ENCODE results near the gene MYO9A.

Gene MYO9A

DNA sequence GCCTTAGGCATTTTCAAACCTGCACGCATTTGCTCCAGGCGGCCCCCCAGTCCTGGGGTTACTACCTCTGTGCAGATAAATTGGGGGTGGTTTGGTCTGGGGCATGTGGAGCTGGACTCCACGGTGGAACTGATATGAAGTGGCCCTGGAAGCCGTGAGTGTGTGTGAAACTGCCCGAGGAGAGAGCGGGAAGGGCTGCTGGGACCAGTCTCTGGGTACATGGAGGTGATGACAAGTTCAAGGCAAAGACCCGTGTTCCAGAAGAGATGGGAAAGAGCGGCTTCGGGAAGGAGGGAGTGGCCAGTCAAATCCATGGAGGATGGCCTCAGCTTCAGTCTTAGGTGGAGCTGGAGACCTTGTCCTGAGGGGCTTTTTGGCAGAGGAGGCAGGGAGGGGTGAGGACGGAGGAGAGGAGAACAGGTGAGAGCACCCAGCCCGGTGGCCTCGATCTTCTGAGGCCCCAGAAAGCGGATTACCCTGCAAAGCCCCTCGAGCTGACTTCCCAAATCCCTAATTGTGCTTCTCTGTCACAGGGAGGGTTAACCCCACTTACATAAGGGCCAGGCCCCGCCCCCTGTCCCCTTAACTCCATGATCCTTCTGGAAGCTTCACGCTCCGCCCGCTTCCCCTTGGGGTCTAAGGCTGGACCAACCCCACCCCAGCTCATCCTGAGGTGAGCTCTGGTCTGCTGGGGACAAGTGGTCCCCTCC lies 309.5 kb downstream of the MYO9A start:
- no peak for DNase-seq (ENCODE audit: low read depth)

- DNase-seq (ENCODE audit: low read depth) = peak; percentile 40
Observed at GRCh38 chr15:71807691-71808091, 310.3 kb downstream of the MYO9A start.

DNA sequence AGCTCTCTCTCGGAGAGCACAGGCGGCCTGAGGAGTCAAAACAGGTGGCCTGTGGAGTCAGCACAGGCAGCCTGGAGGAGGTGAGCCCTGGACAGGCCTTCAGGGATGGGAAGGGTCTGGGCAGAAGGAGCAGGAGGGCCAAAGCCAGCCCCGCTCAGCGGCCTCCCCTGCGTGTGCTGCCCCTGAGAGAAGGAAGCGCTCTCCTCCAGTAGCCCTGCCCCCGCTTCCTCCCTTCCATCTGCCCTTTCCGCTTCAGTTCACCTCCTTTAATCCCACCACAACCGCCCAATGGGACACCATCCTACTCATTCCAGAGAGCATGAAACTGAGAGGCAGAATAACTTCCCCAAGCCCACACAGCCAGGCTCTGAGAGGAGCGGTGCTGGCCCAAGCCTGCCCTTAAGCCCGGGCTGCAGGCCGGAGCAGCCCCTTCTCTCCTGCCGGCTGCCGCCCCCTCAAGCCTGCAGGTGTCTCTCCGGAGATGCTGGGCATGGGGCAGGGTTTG lies 310.8 kb downstream of the MYO9A start:
- peak; percentile 31 for DNase-seq (ENCODE audit: low read depth)

DNA sequence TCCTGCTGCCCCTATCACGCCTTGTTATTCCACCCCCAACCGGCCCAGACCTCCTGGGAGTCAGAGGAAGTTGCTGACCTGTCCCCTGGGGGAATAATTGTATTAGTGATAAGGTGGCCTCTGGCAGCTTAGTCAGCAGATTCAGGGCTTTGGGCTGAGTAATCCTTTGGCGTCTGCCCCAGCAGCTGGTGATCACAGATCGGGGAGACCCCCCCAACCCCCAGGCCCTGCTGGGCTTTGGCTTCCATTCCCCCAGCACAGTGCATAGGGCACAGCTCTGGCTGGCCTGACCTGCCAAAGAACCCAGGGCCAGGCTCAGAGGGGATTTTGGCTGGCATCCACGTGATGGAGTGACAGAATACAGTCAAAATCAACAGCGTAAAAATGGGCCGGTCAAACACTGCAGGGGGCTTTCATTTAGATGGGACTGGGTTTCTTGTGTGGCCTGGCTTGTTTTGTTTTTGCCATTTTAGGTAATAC lies 311.5 kb downstream of the MYO9A start:
- DNase-seq (ENCODE audit: low read depth) = peak; percentile 61

DNA sequence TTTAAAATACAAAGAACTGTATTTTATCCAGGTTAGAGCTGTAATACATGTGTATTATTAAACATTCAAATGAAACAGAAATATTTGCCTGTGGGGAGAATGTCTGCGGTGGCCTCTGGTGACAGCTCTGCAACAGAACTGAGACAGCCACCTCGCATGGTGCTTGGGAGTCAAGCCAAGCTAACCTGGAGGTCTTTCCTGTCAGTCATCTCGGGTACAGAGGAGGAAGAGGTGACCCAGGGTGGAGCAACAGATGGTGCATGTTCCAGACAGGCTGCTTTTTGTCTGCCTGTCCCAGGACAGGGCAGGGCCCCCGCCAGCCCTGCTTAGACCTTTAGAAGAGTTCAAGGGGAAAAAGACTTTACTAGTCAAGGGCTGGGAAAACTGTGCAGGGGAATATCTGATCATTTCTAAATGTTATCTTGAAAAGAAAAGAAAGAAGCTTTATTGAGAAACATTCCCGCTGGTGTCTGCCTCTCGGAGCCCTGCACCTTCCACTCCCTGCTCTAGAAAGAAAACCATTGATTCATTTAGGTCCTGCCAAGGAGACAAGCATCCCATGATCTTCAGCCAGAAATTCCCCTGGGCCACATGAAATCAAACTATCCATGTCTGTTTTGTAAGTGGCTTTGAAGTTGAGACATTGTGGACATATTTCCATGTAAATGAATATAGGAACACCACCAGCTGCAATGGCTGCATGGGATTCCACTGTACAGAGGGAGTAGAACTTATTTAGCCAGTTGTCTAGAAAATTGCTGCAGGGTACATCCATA lies 313.1 kb downstream of the MYO9A start:
- DNase-seq (ENCODE audit: low read depth) = no peak

GRCh38 chr15:71804226-71804625 lies 313.7 kb downstream of the MYO9A start:
- no peak for DNase-seq (ENCODE audit: low read depth)

GRCh38 chr15:71802770-71803169 lies 315.2 kb downstream of the MYO9A start:
- no peak for DNase-seq (ENCODE audit: low read depth)

- DNase-seq (ENCODE audit: low read depth) = no peak
Observed at GRCh38 chr15:71801935-71802655, 315.9 kb downstream of the MYO9A start.

DNA sequence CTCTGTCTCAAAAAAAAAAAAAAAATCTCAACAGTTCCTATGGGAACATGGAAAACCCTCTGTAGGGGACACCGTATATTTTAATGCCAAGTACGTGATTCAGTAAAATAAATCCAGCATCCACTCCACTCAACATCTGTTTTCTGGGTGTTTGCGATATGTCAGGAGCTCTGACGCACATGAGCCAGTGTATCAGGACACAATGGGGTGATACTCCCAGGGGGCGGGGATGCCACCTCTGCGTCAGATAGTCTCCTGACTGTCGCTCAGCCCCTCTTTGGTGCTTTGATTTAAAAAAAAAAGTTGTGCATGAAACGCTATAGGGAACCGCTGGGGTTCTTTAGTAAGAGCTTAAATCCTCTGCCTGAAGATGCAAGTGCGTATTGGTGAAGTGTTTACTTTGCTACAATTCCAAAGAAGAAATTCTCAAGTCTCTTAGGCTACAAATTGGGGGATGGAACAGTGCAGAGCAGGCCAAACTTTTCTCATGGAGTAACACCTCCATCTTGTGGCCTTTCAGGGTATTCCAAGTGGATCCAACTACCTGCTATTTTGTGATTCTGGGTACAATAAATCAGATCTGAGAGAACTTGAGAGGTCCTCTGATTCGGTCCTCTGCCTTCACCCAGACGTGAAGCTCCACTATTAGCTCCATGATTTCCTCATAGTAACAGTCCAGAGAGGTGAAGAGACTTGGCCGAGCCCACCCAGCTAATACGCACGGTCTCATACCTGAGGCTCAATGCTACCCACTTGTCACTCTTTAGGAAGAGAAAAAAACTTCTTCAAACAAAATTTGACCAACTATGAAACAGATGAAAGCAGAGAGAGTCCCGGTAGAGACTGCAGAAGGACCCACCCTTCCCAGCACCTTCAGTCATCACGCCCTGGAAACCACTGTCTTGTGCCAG lies 316.9 kb downstream of the MYO9A start:
- DNase-seq (ENCODE audit: low read depth) = peak; percentile 81

- DNase-seq (ENCODE audit: low read depth) = no peak
Observed at GRCh38 chr15:71800190-71800589, 317.8 kb downstream of the MYO9A start.

DNA sequence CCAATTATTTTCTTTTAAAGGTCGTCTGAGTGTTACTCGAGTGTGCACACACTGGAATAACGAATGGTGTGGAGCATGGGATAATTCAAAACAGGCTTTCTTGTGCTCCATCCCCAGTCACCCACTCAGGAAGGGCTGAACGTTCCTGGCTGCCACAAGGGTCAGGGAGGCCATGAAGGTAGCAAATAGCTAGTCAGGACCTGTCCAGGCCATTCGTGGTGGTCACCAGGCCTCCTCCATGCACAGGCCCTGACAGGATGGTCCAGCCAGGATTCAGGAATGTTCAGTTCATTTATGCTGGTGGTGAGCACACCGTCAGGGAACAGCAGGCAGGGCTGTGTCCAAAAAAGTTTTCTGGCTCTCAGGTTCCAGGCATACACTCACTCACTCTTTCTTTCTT lies 319.3 kb downstream of the MYO9A start:
- DNase-seq (ENCODE audit: low read depth) = no peak

- peak; percentile 59 for DNase-seq (ENCODE audit: low read depth)
Observed at GRCh38 chr15:71792521-71792920, 325.4 kb downstream of the MYO9A start.

DNA sequence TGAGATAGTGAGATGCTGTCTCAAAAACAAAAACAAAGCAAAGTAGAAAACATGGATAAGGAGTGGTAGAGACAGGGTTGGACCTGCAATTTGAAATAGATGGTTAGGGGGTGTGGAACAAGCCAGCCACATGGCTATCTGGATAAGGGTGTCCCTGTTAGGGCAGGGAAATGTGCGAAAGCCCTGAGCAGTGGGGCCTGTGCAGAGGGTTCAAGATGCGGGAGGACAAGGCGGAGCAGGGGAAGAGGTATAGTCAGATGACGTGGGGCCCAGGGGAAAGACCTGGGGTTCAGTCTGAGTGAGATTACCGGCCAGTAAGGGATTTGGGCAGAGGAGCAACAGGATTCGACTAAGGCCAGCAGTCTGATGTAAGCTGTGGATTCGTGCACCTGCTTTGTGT lies 326.0 kb downstream of the MYO9A start:
- no peak for DNase-seq (ENCODE audit: low read depth)

DNA sequence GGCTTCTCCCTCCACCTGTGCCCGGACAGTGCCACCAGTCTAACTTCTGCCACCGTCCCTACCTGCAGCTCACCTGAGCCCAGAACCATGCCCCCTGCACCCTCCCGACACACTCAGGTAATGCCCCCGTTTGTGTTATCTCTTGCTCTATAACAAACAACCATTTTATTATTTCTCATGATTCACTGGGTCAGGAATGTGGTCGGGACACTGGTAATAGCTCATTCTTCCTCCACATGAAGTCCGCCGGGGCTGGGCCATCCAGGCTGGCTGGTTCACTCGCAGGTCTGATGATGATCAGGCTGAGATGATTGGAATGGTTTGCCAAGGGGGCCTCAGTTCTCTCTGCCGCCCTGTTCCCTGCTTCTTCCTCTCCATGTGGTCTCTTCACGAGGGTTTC lies 327.9 kb downstream of the MYO9A start:
- DNase-seq (ENCODE audit: low read depth) = peak; percentile 65

DNA sequence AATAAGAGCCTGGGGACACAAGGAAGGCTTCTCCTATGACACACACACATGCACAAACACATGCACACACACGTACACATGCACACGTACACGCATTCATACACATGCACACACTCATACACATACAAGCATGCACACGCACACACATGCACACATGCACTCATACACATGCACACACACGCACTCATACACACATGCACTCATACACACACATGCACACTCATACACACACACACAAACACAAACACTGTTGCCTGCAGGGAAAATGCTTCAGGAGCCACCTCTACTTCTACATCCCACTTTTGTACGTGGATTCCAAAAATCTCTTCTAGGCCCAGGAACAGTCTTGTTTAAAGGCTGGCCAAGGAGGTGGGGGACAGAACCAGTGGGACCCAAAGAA lies 328.3 kb downstream of the MYO9A start:
- no peak for DNase-seq (ENCODE audit: low read depth)

DNA sequence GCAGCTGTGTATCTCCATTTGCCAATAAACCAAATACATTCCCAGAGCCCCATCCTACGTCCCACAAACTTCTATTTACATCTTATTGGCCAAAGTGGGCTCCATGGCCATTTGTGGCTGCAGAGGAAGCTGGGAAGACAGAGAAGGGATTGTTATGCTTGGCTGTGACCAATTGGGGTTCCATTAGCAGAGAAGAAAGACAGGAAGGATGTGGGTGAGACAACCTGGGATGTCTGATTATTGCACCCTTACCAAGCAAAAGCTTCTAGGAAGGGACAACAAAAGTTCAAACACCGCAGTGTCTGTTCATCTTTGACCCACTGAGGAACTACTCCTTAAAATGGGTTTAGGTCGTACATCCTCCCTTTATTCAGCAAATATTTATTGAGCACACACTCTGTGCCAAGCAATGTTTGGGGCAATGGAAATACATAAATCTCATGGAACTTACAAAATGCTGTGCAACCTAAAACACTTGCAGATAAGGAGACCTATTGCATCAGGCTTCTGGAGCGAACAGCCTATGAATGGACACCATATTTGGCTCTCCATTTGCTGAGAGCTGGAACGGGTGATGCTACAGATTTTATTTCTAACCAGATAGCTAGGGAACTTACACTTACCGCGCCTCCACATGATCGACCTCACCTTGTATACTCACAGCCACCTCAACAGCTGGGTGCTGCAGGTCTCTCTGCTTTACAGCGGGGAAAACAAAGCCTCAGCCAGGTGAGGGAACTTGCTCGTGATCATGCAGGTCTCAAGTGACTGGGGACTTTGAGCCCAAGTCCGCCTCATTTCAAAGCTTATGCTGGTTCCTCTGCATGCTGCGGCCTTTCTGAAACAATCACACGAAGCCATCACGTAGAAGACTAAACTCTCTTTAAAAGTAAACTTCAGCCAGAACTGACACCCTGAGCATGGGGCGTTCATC lies 329.0 kb downstream of the MYO9A start:
- DNase-seq (ENCODE audit: low read depth) = no peak

- no peak for DNase-seq (ENCODE audit: low read depth)
Observed at GRCh38 chr15:71786673-71787072, 331.3 kb downstream of the MYO9A start.

GRCh38 chr15:71785996-71786395 lies 332.0 kb downstream of the MYO9A start:
- DNase-seq (ENCODE audit: low read depth) = no peak

DNA sequence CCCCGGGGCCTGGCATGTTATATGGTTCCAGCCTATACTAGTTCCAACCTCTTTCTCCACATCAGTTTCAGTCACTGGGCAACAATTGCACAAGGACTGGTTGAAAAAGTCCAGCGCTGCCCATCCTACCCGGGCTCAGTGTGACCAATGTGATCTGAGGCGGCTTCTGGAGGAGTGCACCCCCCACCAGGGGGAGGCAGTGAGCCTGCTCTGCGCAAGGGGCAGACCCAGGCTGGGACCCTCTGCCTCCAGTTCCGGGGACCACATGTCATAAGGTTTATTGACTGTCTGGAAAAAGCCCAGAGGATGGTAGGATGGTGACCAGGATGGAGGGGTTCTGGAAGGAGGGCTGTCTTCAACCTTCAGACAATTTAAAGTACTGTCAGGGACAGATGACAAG lies 333.2 kb downstream of the MYO9A start:
- no peak for DNase-seq (ENCODE audit: low read depth)

DNA sequence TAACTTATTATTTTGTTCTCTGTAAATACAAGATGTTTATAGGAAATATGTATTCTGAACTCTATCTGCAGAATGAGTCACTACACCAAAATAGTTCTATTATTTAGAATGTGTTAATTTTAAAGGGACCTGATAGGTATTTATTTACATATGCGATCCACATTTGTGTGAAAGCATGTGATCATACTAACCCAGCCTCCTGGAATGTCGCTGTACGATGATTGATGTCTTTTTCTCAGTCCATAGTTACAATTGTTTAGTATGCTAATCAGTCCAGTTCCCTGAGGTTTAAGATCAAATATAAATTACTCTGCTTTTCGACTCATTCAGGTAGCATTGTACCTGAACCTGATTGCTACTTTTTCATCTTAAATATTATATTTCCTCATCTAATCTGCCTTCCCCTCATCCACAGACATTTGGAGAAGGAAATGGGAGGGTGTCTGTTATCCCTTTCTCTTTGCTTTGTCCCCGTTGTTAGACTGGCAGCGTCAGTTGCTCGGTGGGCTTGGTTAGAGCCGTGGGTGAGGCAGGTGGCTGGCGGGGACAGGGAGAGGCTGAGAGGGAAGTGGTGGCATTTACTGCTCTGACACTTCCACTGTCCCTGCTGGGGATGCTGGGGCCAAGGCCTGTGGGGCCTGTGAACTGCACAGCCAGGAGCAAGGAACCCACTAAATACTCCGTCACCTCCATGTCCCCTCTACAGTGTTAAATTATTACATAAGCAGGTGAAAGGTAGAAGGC lies 335.4 kb downstream of the MYO9A start:
- no peak for DNase-seq (ENCODE audit: low read depth)

Measured in iris pigment epithelial cell (primary cell).